ENCODE data around the gene ENTPD7.
"Not testable (repeated sequence)": the region's sequence is repeated elsewhere in the genome, so short reads cannot be mapped to it uniquely, and the experiment has no call there.

ENTPD7 gene

GRCh38 chr10:99659031-99659867, at the start of gene ENTPD7:
ENTPD7 (plus strand) TSS chr10:99659509; CDS start chr10:99659957, 448 bp downstream.
- peak; percentile 76 for DNase-seq (ENCODE audit: low read depth)

GRCh38 chr10:99610221-99610620, 49.1 kb upstream of the ENTPD7 start:
- no peak for DNase-seq (ENCODE audit: low read depth)

- DNase-seq (ENCODE audit: low read depth), result no peak
Observed at GRCh38 chr10:99611326-99611725, 48.0 kb upstream of the ENTPD7 start.

GRCh38 chr10:99612167-99612831, 47.0 kb upstream of the ENTPD7 start:
- no peak for DNase-seq (ENCODE audit: low read depth)

- DNase-seq (ENCODE audit: low read depth), result no peak
Observed at GRCh38 chr10:99615426-99615825, 43.9 kb upstream of the ENTPD7 start.

GRCh38 chr10:99617696-99618095, 41.6 kb upstream of the ENTPD7 start:
- DNase-seq (ENCODE audit: low read depth), result no peak

- no peak for DNase-seq (ENCODE audit: low read depth)
Observed at GRCh38 chr10:99619090-99619800, 40.1 kb upstream of the ENTPD7 start.

- peak; percentile 86 for DNase-seq (ENCODE audit: low read depth)
Observed at GRCh38 chr10:99619851-99620710, 39.2 kb upstream of the ENTPD7 start, which contains the start of gene SLC25A28. SLC25A28 (minus strand) TSS chr10:99620439; CDS start chr10:99620335, 104 bp downstream.

- peak; percentile 77 for DNase-seq (ENCODE audit: low read depth)
Observed at GRCh38 chr10:99620711-99621453, 38.4 kb upstream of the ENTPD7 start.

GRCh38 chr10:99621454-99622251, 37.7 kb upstream of the ENTPD7 start:
- no peak for DNase-seq (ENCODE audit: low read depth)

GRCh38 chr10:99623919-99624318, 35.4 kb upstream of the ENTPD7 start:
- no peak for DNase-seq (ENCODE audit: low read depth)

GRCh38 chr10:99625124-99625523, 34.2 kb upstream of the ENTPD7 start:
- DNase-seq (ENCODE audit: low read depth), result not testable (repeated sequence)

- DNase-seq (ENCODE audit: low read depth), result no peak
Observed at GRCh38 chr10:99628923-99629624, 30.2 kb upstream of the ENTPD7 start.

- no peak for DNase-seq (ENCODE audit: low read depth)
Observed at GRCh38 chr10:99629625-99629978, 29.7 kb upstream of the ENTPD7 start.

- DNase-seq (ENCODE audit: low read depth), result no peak
Observed at GRCh38 chr10:99630433-99630832, 28.9 kb upstream of the ENTPD7 start.

GRCh38 chr10:99630991-99631390, 28.3 kb upstream of the ENTPD7 start:
- DNase-seq (ENCODE audit: low read depth), result no peak

- DNase-seq (ENCODE audit: low read depth), result no peak
Observed at GRCh38 chr10:99631496-99631895, 27.8 kb upstream of the ENTPD7 start.

- DNase-seq (ENCODE audit: low read depth), result no peak
Observed at GRCh38 chr10:99633832-99634231, 25.5 kb upstream of the ENTPD7 start.

GRCh38 chr10:99647601-99648151, 11.6 kb upstream of the ENTPD7 start:
- no peak for DNase-seq (ENCODE audit: low read depth)

All from activated T-cell treated with anti-CD3 and anti-CD28 coated beads for 1 hour (primary cell).